ENCODE measurements around the gene MEF2A. TPM values are rescaled to one million over a fixed set of nuclear protein-coding genes. Genes with fewer than 3 reads are reported as not detected.

MEF2A gene
- total and polyA plus RNA-seq, 9 donors, result 25.5 to 82.7 (median 59.9) TPM

GRCh38 chr15:99721896-99722295 lies 156.1 kb downstream of the MEF2A start:
- DNase-seq, result no peak
- no peaks in the 10 kb centered on the region for H3K4me1 ChIP-seq (ENCODE audit: insufficient read depth)
- H3K9me3 ChIP-seq, result no peaks in the 10 kb centered on the region
- intact Hi-C loops (cut with DNase I), result loop anchor here in 2 of 4 donors (10.0 kb wide), 2 partner anchors 427 to 447 kb away; no protein-coding TSS in a partner anchor
- TF ChIP-seq CTCF (IDR thresholded peaks at IDR 0.05) (no peak), POLR2A (IDR thresholded peaks at IDR 0.05) (no peak), EP300 (IDR thresholded peaks at IDR 0.05) (no peak)
- H3K4me3 ChIP-seq, result no peak overlapping the region
- H3K27me3 ChIP-seq, result no peaks in the 10 kb centered on the region
- H3K36me3 ChIP-seq, result no peaks in the 10 kb centered on the region
- no peak overlapping the region for H3K27ac ChIP-seq
- 94 to 97% (median 95%) methylated on average over 4 of the region's 4 CpGs for WGBS, 3 donors

GRCh38 chr15:99722406-99722805 lies 156.6 kb downstream of the MEF2A start:
- H3K27me3 ChIP-seq, result no peaks in the 10 kb centered on the region
- H3K36me3 ChIP-seq, result no peaks in the 10 kb centered on the region
- DNase-seq, result no peak
- H3K27ac ChIP-seq, result no peak overlapping the region
- H3K4me1 ChIP-seq (ENCODE audit: insufficient read depth), result no peaks in the 10 kb centered on the region
- H3K9me3 ChIP-seq, result no peaks in the 10 kb centered on the region
- intact Hi-C loops (cut with DNase I), result loop anchor here in 2 of 4 donors (10.0 kb wide), 2 partner anchors 428 to 448 kb away; no protein-coding TSS in a partner anchor
- 89 to 97% (median 96%) methylated on average over 3 of the region's 3 CpGs for WGBS, 3 donors
- TF ChIP-seq POLR2A (IDR thresholded peaks at IDR 0.05), result no peak
- no peak for TF ChIP-seq EP300 (IDR thresholded peaks at IDR 0.05)
- TF ChIP-seq CTCF (IDR thresholded peaks at IDR 0.05), result no peak
- H3K4me3 ChIP-seq, result no peak overlapping the region

- 82 to 92% (median 86%) methylated on average over 7 of the region's 7 CpGs for WGBS, 3 donors
- Histone ChIP-seq H3K4me1 (ENCODE audit: insufficient read depth) (peaks cover 2% of the 10 kb centered on the region), H3K9me3 (no peaks in the 10 kb centered on the region), H3K27me3 (no peaks in the 10 kb centered on the region), H3K27ac (no peak overlapping the region), H3K36me3 (no peaks in the 10 kb centered on the region), H3K4me3 (no peak overlapping the region)
- intact Hi-C loops (cut with DNase I), result loop anchor here in 2 of 4 donors (10.0 kb wide), 2 partner anchors 432 to 452 kb away; no protein-coding TSS in a partner anchor
- DNase-seq, result no peak
- no peak for TF ChIP-seq CTCF (IDR thresholded peaks at IDR 0.05)
- TF ChIP-seq POLR2A (IDR thresholded peaks at IDR 0.05), result no peak
- no peak for TF ChIP-seq EP300 (IDR thresholded peaks at IDR 0.05)
Measured at GRCh38 chr15:99726333-99726732, 160.5 kb downstream of the MEF2A start.

DNA sequence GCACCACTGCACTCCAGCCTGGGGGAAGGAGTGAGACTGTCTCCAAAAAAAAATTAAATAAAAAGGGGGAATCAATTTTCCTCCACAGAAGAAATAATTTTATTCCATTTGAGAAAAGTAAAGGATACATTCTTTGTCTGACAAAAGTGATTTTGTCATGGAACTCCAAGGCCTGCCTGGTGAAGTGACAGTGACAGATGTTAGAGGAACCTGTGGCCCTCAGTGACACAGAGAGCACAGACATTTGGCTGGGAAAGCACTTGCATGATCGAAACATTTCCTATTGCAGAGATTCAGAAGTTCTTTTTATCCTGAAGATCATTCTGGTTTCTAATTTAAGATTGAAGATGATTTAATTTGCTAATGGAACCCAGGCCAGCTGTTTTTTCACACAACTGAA lies 161.5 kb downstream of the MEF2A start:
- 83 to 96% (median 92%) methylated on average over 1 of the region's 1 CpG for WGBS, 3 donors

More for the DNA sequence above, 161.5 kb downstream of the MEF2A start:
- intact Hi-C loops (cut with DNase I), result loop anchor here in 2 of 4 donors (10.0 kb wide), 2 partner anchors 433 to 453 kb away; no protein-coding TSS in a partner anchor
- TF ChIP-seq EP300 (IDR thresholded peaks at IDR 0.05), result no peak
- TF ChIP-seq CTCF (IDR thresholded peaks at IDR 0.05), result no peak
- TF ChIP-seq POLR2A (IDR thresholded peaks at IDR 0.05), result no peak
- no peaks in the 10 kb centered on the region for H3K36me3 ChIP-seq
- H3K9me3 ChIP-seq, result no peaks in the 10 kb centered on the region
- no peak for DNase-seq
- no peak overlapping the region for H3K27ac ChIP-seq
- peaks cover 4% of the 10 kb centered on the region for H3K4me1 ChIP-seq (ENCODE audit: insufficient read depth)
- no peaks in the 10 kb centered on the region for H3K27me3 ChIP-seq
- no peak overlapping the region for H3K4me3 ChIP-seq
